T-helper 22 cell (primary cell): ENCODE measurements around the gene ANKRD6.
A peak's percentile ranks its signal among the peaks of the same experiment; 100 is the strongest.
"Not testable (repeated sequence)": the region's sequence is repeated elsewhere in the genome, so short reads cannot be mapped to it uniquely, and the experiment has no call there.

Source experiments
- DNase-seq: peaks from one replicate; pipeline ENCODE4 v3.0.0-alpha.2; 2020; ENCODE audit warnings: low read depth

Gene ANKRD6

GRCh38 chr6:89602166-89602565 lies 169.2 kb downstream of the ANKRD6 start:
- DNase-seq, result no peak

- DNase-seq, result no peak
Observed at GRCh38 chr6:89604653-89605052, 171.7 kb downstream of the ANKRD6 start.

GRCh38 chr6:89605861-89606260 lies 172.9 kb downstream of the ANKRD6 start:
- DNase-seq, result no peak

DNA sequence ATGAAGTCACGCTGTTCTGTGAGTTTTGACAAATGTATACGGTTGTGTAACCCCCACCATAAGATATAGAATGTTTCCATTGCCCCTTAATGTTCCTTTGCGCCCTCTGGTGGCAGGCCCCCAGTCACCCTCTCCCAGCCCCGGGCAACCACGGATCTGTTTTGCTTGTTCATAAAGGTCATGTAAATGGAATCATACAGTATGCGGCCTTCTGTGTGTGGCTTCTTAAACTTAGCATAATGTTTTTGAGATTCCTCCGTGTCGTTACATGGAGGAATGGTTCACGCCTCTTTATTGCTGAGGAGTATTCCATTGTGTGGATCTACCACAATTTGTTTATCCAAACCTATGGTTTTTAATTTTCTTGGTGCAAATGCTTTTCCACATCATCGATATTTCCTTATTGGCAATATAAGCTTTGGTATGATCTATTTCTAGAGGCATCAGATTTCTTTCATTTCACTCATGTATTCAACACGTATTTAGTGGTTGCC lies 177.2 kb downstream of the ANKRD6 start:
- peak; percentile 38 for DNase-seq

GRCh38 chr6:89611666-89612065 lies 178.7 kb downstream of the ANKRD6 start:
- DNase-seq, result no peak

GRCh38 chr6:89612121-89612520 lies 179.2 kb downstream of the ANKRD6 start:
- DNase-seq, result no peak

DNA sequence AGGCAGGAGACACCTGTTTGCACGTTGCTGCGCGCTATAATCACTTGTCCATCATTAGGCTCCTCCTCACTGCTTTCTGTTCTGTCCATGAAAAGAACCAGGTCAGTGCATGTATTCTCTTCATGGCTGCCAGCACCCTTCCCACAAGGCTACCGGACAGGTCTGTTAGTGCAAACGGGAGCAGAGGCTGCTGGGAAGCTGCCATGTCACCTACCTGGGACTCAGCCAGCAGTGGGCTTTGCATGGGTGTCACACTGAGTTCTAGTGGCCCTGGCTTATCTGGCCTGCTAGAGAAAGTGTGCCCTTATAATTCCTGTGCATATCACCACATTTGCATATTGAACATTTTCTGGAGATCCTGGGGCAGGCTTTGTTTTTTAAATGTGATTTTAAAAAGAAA lies 180.8 kb downstream of the ANKRD6 start:
- DNase-seq, result no peak

DNA sequence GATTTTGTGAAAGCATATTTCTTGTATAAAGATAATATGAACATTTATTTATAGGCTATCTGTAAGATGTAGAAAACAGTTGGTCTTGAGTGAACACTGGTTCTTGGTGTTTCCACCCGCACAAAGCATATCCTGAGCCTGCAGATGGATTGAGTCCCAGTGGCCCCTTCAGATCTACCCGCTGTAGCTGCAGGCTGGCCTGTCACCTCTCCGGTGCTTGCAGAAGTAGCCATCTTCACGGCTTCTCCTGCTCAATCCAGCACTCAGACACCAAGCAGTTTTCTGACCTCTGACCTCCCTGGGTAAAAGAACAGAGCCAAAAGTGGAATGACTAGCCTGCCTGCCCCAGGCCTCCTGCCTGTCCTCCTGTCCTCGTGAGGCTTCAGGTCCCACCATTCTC lies 182.9 kb downstream of the ANKRD6 start:
- DNase-seq, result no peak

- DNase-seq, result no peak
Observed at GRCh38 chr6:89616531-89616930, 183.6 kb downstream of the ANKRD6 start.

DNA sequence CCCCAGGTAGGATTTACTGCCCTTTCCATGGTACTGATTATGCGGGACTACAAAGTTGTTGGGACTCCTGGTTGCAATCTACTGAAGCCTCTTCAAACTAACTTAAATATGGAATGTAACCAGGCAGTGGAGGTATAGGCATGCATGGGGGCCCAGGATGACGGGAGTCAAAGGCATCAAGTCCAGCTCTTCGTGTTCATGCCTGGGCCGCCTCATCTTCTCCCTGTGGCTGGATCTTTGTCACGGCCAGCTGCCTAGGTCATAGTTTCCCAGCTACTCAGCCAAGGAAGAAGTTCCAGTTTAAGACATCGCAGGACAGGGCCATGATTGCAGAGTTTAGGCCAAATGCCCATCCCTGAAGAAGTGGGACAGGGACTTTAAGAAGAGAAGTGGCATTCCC lies 185.1 kb downstream of the ANKRD6 start:
- no peak for DNase-seq

DNA sequence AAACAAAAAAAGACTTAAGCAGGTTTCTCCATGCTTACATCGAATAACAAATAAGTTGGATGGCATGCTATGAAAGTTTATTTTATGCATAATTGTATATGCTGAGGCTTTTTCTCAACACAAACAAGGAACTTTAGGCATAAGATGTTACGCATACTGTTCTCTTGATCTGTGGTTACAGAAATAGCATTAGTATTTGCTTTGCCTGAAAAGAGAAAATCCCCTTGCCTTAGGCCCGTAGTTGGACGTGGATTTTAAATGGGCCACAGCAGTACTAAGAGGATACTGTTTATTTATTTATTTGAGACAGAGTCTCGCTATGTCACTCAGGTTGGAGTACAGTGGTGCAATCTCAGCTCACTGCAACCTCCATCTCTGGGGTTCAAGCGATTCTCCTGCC lies 186.6 kb downstream of the ANKRD6 start:
- DNase-seq, result no peak

- no peak for DNase-seq
Observed at GRCh38 chr6:89623749-89624148, 190.8 kb downstream of the ANKRD6 start.

DNA sequence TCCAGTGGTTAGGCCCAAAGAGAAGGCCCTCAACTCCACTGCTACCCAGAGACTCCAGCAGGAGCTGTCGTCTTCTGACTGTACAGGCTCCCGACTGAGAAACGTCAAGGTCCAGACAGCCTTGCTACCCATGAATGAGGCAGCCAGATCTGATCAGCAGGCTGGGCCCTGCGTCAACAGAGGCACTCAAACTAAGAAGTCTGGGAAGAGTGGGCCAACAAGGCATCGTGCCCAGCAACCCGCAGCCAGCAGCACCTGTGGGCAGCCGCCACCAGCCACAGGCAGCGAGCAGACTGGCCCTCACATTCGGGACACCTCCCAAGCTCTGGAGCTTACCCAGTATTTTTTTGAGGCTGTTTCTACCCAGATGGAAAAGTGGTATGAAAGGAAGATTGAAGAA lies 197.5 kb downstream of the ANKRD6 start:
- DNase-seq, result no peak

- DNase-seq, result not testable (repeated sequence)
Observed at GRCh38 chr6:89636412-89636811, 203.5 kb downstream of the ANKRD6 start.

DNA sequence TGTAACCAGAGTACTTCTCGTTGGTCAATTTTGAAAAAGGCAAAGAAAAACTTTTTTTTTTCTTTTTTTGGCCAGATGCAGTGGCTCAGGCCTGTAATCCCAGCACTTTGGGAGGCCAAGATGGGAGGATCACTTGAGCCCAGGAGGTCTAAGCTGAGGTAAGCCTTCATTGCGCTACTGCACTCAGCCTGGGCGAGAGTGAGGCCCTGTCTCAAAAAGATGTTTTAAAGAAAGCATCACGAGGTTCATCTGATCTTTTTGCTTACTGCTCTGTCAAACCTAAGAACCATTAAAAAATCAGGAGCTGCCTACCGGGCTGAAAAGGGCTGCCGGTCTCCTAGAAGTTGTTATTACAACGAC lies 205.0 kb downstream of the ANKRD6 start:
- DNase-seq, result no peak

DNA sequence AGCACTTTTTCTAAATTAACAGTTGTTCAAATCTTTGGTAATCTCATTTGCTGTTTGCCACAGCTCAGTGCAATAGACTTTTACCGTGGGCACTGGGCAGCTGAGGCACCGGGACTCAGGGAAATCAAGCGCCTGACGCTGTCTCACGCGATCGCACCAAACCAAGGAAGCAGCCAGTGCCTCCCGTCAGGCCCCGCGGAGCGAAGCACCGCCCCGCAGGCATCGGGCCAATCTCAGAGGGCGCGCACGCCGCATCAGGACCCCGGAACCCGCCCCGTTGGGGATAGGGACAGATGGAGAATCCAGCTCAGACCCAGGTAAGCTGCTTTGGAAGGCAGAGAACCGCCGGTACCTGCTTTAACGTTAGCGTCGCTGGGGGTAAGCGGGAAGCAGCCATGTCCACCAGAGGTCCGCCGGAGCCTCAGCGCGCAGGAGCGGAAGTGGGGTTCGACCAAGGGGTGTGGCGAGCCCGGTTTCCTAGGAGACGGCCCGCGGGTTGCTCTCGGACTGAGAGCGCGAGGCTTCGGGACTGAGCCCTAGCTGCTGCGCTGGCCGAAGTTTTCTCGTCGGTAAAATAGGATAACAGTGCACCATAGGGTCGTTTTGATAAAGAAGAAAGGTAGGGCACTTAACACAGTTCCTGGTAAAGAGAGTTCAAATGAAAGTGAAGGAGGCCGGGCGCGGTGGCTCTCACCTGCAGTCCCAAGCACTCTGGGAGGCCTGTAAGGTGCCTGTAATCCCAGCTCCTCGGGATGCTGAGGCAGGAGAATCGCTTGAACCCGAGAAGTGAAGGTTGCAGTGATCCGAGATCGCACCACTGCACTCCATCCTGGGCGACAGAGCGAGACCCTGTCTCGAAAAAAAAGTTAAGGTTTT lies 205.6 kb downstream of the ANKRD6 start, which contains the start of gene LYRM2:
Gene LYRM2 (minus strand): TSS at position 428 of the 876 bp plus-strand sequence. CDS start 31 bp downstream, at position 397.
- peak; percentile 80 for DNase-seq

- DNase-seq, result no peak
Observed at GRCh38 chr6:89640804-89641203, 207.9 kb downstream of the ANKRD6 start.

DNA sequence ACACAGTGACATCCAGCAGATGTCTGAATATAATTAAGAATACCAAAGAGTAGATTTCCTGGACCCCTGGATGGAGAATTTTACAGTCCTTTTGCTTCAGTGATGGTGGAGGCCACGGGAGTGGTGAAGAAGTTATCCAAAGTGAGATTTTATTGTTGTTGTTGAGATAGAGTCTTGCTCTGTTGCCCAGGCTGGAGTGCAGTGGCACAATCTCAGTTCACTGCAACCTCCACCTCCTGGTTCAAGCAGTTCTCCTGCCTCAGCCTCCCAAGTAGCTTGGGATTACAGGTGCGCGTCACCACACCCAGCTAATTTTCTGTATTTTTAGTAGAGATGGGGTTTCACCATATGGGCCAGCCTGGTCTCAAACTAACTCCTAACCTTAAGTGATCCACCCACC lies 208.6 kb downstream of the ANKRD6 start:
- not testable (repeated sequence) for DNase-seq

- no peak for DNase-seq
Observed at GRCh38 chr6:89642956-89643355, 210.0 kb downstream of the ANKRD6 start.

GRCh38 chr6:89643406-89643805 lies 210.5 kb downstream of the ANKRD6 start:
- DNase-seq, result no peak

DNA sequence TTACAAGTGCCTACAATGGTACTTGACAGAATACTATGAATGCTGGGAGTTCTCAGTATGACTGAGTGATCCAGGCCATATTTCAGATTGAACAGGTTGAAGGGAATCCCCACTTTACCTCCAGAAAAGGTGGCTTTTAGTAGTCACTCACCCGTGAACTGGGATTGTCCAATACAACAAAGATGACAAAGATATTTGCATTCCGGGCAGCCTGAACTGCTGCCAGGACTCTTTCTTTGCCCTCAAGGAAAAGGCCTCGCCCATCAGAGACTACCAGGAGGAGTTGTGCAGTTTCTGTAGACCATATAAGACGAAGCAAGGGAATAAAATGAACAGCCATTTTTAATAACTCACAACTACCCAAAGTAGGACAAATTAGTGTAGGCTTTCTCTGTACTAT lies 211.9 kb downstream of the ANKRD6 start:
- no peak for DNase-seq

GRCh38 chr6:89649682-89650081 lies 216.7 kb downstream of the ANKRD6 start:
- DNase-seq, result no peak

GRCh38 chr6:89650579-89650978 lies 217.6 kb downstream of the ANKRD6 start:
- DNase-seq, result no peak

GRCh38 chr6:89655122-89655521 lies 222.2 kb downstream of the ANKRD6 start:
- DNase-seq, result no peak
